Stimulated activated CD4-positive, alpha-beta T cell treated with anti-CD3 and anti-CD28 coated beads, Interleukin-2, amount 100 ng/mL, for 24 hours (primary cell): ENCODE measurements around the gene SPDYE8.
"Not testable (repeated sequence)": the region's sequence is repeated elsewhere in the genome, so short reads cannot be mapped to it uniquely, and the experiment has no call there.

Experiments used
- DNase-seq, 2 donors: peaks; one replicate each; pipeline ENCODE4 v3.0.0-alpha.2; 2020

SPDYE8 gene, protein sequence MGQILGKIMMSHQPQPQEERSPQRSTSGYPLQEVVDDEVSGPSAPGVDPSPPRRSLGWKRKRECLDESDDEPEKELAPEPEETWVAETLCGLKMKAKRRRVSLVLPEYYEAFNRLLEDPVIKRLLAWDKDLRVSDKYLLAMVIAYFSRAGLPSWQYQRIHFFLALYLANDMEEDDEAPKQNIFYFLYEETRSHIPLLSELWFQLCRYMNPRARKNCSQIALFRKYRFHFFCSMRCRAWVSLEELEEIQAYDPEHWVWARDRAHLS

GRCh38 chr7:73029666-73030065, at the start of gene SPDYE8:
Gene SPDYE8 (minus strand): TSS chr7:73029766. CDS start chr7:73027966, 1,800 bp downstream.
- not testable (repeated sequence) for DNase-seq

- not testable (repeated sequence) for DNase-seq
Measured at GRCh38 chr7:73057811-73058210, 28.2 kb upstream of the SPDYE8 start, which contains the start of gene SPDYE11. Gene SPDYE11 (minus strand): TSS chr7:73057911. CDS start chr7:73056111, 1,800 bp downstream.

- peak in 1 of 2 donors; percentile 22 for DNase-seq
Measured at GRCh38 chr7:73006491-73006890, 23.1 kb downstream of the SPDYE8 start.

- DNase-seq = peak; percentile 85 to 89
Measured at GRCh38 chr7:73005693-73006447, 23.7 kb downstream of the SPDYE8 start.

DNA sequence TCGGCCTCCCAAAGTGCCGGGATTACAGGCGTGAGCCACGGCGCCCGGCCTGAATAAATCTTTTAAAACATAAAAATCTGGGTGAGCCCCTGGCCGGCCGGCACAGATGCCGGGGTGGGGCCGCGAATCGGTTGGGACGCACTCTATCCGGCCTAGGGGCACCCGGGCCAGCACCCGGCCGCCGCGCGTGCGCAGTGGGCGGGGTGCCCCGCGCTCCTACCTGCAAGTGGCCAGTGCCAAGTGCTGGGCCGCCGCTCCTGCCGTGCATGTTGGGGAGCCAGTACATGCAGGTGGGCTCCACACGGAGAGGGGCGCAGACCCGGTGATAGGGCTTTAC, 24.2 kb downstream of the SPDYE8 start:
- peak; percentile 77 to 79 for DNase-seq

- not testable (repeated sequence) for DNase-seq
Measured at GRCh38 chr7:72997887-72998468, 31.6 kb downstream of the SPDYE8 start.

- DNase-seq = not testable (repeated sequence)
Measured at GRCh38 chr7:72997447-72997846, 32.1 kb downstream of the SPDYE8 start.

- DNase-seq = peak in 1 of 2 donors; percentile 6
Measured at GRCh38 chr7:72995484-72995883, 34.1 kb downstream of the SPDYE8 start.

DNA sequence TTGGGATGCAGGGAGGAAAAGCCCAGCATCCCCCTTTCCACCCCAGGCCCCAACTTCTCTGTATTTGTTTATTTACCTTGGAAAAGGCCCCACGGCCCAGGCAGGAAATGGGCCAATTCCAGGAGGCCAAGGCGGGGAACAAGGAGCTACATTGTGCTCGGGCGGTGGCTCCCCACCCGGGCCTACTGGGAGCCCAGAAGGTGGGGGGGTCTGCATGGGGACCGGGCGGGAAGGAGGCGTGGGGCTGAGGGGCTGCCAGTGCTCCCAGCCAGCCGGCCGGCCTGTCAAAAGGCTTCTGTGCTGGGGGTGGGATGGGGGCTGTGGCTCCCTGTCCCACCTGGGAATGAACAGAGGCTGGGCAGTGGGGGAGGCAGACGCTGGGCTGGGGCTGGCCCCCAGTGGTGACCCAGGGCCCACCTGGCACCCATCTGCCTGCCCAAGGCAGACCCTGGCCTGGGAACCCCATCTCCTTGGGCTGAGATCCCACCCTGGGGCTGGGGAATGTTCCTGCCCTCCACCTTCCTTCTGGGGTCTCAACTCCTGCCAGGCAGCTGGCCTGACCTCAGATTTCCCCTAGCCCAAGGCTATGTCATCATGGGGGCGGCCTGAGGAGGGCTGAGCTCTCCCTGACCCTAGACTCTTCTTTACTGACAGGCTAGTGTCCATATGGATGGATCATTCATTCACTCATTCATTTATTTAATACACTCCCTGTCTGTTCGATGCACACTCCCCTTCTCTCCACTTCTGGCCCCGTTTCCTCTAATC, 39.2 kb downstream of the SPDYE8 start:
- DNase-seq = peak in 1 of 2 donors; percentile 12

GRCh38 chr7:72982084-72982483, 47.5 kb downstream of the SPDYE8 start:
- not testable (repeated sequence) for DNase-seq

DNA sequence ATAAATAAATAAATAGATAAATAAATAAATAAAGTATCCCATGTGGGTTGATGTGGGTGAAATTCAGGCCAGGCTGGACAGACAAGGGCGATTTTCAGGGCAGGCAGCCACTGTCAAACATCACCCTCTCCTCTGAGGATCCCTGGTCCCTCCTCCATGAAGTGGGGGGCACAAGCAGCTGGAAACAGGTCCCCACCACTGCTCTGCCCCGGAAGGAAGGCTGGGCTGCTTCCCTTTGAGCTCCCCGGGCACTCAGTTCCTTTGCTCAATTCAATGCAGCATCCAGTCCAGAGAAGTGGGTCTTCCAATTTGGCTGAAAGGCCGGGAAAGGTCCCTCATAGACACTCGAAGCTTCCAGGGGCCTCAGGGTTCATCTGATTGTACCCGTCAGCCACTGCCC, 49.2 kb downstream of the SPDYE8 start:
- DNase-seq = not testable (repeated sequence)

- peak in 1 of 2 donors; percentile 5 for DNase-seq
Measured at GRCh38 chr7:72976434-72976833, 53.1 kb downstream of the SPDYE8 start.

GRCh38 chr7:72975656-72976286, 53.8 kb downstream of the SPDYE8 start:
- DNase-seq = not testable (repeated sequence)

DNA sequence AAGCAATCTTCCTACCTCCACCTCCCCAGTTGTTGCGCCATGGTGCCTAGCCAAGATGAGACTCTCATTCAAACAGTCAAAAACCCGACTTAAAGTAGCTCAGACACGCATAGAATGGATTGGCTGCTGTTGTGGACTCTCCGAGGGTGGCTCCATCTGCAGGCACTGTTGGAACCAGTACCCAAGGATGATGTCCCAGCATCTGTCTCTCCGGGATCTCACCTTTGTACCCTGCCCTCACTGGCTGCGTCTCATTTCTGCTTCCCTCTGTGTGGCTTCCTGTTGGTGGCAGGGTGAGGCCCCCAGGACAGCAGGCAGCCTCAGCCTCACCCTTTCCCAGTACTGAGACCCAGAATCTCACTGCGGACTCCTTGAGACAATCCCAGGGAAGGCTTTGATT, 54.8 kb downstream of the SPDYE8 start:
- not testable (repeated sequence) for DNase-seq

- DNase-seq = not testable (repeated sequence)
Measured at GRCh38 chr7:72971505-72971904, 58.1 kb downstream of the SPDYE8 start.
